IMR-90 (cell line): Measurements from ENCODE around the gene TNS2. TPM values are rescaled to one million over a fixed set of nuclear protein-coding genes. Genes with fewer than 3 reads are reported as not detected.

Experiments
- ATAC-seq: fragments of 200-7000 bp; cut with Tn5 transposase; 2 replicates; pipeline ENCODE4 v1.9.1; 2020; ENCODE audit warnings: low read depth, mild to moderate bottlenecking, moderate library complexity
- BruUV-seq: library from RNA; stranded (reverse); fragments of 400-500 nt; replicated peaks from 2 replicates; lab custom pipeline; 2021; lab: Mats Ljungman, UMichigan
- CTCF ChIA-PET: fragments of 300-600 bp; formaldehyde crosslinking; extraction: SDS; loops from one replicate; lab custom pipeline; 2021; ENCODE audit warnings: antibody characterized with exemption; lab: Yijun Ruan, JAX
- POLR2A ChIA-PET: fragments of 300-600 bp; sonication (Branson Sonifier 250); formaldehyde crosslinking; loops from one replicate; lab custom pipeline; 2022; ENCODE audit warnings: antibody characterized with exemption; ENCODE audit not compliant: unreplicated experiment; lab: Charles Lee
- DNase-seq: peaks from one replicate; pipeline ENCODE4 v3.0.0; 2013
- H2AFZ ChIP-seq: replicated peaks from 2 replicates; pipeline ENCODE3; 2013; ENCODE audit warnings: low read length, mild to moderate bottlenecking; ENCODE audit not compliant: poor library complexity
- H2AK5ac ChIP-seq: 2 replicates; pipeline ENCODE4 v1.6.1; 2013; ENCODE audit warnings: low read depth, low read length, inconsistent platforms
- H2AK9ac ChIP-seq: replicated peaks from 2 replicates; pipeline ENCODE3; 2013; ENCODE audit warnings: mild to moderate bottlenecking, low read depth, low read length, moderate library complexity; ENCODE audit not compliant: poor library complexity
- H2BK120ac ChIP-seq: 2 replicates; pipeline ENCODE4 v1.6.1; 2013; ENCODE audit warnings: low read depth, low read length, inconsistent platforms
- H2BK15ac ChIP-seq: 3 replicates; pipeline ENCODE4 v1.6.1; 2013; ENCODE audit warnings: low read depth, low read length, inconsistent platforms
- H2BK20ac ChIP-seq: 2 replicates; pipeline ENCODE4 v1.6.1; 2013; ENCODE audit warnings: low read depth, mild to moderate bottlenecking, inconsistent platforms, low read length, moderate library complexity
- H2BK5ac ChIP-seq: 2 replicates; pipeline ENCODE4 v1.6.1; 2013; ENCODE audit warnings: mild to moderate bottlenecking, low read depth, low read length, inconsistent platforms; ENCODE audit not compliant: poor library complexity, severe bottlenecking
- H3K14ac ChIP-seq: replicated peaks from 2 replicates; pipeline ENCODE4 v1.6.1; 2013; ENCODE audit warnings: low read depth, low read length, inconsistent platforms
- H3K18ac ChIP-seq: 2 replicates; pipeline ENCODE4 v1.6.1; 2013; ENCODE audit warnings: low read depth, low read length, control low read depth
- H3K23ac ChIP-seq: 2 replicates; pipeline ENCODE4 v1.6.1; 2013; ENCODE audit warnings: low read depth, low read length, inconsistent platforms
- H3K27ac ChIP-seq: 2 replicates; pipeline ENCODE4 v1.5.1; 2013; ENCODE audit warnings: mild to moderate bottlenecking, control low read depth, low read length; ENCODE audit not compliant: insufficient read depth
- H3K27me3 ChIP-seq: 2 replicates; pipeline ENCODE4 v1.6.1; 2013; ENCODE audit warnings: low read length; ENCODE audit not compliant: control insufficient read depth, insufficient read depth
- H3K36me3 ChIP-seq: 2 replicates; pipeline ENCODE4 v1.6.1; 2013; ENCODE audit warnings: low read length, mixed read lengths; ENCODE audit not compliant: control insufficient read depth, insufficient read depth
- H3K4ac ChIP-seq: 2 replicates; pipeline ENCODE4 v1.6.1; 2013; ENCODE audit warnings: low read depth, low read length, inconsistent platforms
- H3K4me1 ChIP-seq: 2 replicates; pipeline ENCODE4 v1.6.1; 2013; ENCODE audit warnings: low read length, mixed read lengths; ENCODE audit not compliant: control insufficient read depth, insufficient read depth
- H3K4me2 ChIP-seq: 2 replicates; pipeline ENCODE4 v1.6.1; 2013; ENCODE audit warnings: low read depth, mild to moderate bottlenecking, control low read depth, low read length, moderate library complexity
- H3K4me3 ChIP-seq: 2 replicates; pipeline ENCODE4 v1.5.1; 2013; ENCODE audit warnings: low read depth, mild to moderate bottlenecking, control low read depth, low read length, moderate library complexity; ENCODE audit not compliant: insufficient read depth
- H3K56ac ChIP-seq: 2 replicates; pipeline ENCODE4 v1.6.1; 2013; ENCODE audit warnings: low read length, inconsistent platforms; ENCODE audit not compliant: insufficient read depth; ENCODE audit errors: extremely low read depth
- H3K79me1 ChIP-seq, 2 experiments: 2 replicates each; pipeline ENCODE4 v1.6.1; 2013; ENCODE audit warnings: low read length in 2 of 2, inconsistent platforms in 1 of 2, low read depth in 1 of 2
- H3K9ac ChIP-seq: 2 replicates; pipeline ENCODE4 v1.6.1; 2013; ENCODE audit warnings: low read depth, low read length, control low read depth
- H3K9me1 ChIP-seq: 2 replicates; pipeline ENCODE4 v1.6.1; 2013; ENCODE audit warnings: low read length, inconsistent platforms; ENCODE audit not compliant: insufficient read depth
- H3K9me3 ChIP-seq: 2 replicates; pipeline ENCODE4 v1.6.1; 2013; ENCODE audit warnings: low read length; ENCODE audit not compliant: control insufficient read depth, insufficient read depth
- H4K20me1 ChIP-seq: 2 replicates; pipeline ENCODE4 v1.6.1; 2013; ENCODE audit warnings: low read length, inconsistent platforms; ENCODE audit not compliant: insufficient read depth
- H4K5ac ChIP-seq: 2 replicates; pipeline ENCODE4 v1.6.1; 2013; ENCODE audit warnings: mild to moderate bottlenecking, low read depth, low read length, control low read depth
- H4K8ac ChIP-seq, 2 experiments: 2 replicates each; pipeline ENCODE4 v1.6.1; 2013; ENCODE audit warnings: low read depth in 2 of 2, low read length in 2 of 2, control low read depth in 1 of 2, inconsistent platforms in 1 of 2
- H4K91ac ChIP-seq: 2 replicates; pipeline ENCODE4 v1.6.1; 2013; ENCODE audit warnings: low read depth, low read length, inconsistent platforms; ENCODE audit not compliant: insufficient read depth
- MAZ ChIP-seq: IDR thresholded peaks from 2 replicates; pipeline ENCODE4 v1.6.1; 2012; ENCODE audit warnings: low read depth, mild to moderate bottlenecking, low read length, improper control_type of control experiment, moderate library complexity, borderline replicate concordance
- USF2 ChIP-seq: fragments of 150-350 bp; IDR thresholded peaks from 2 replicates; pipeline ENCODE4 v1.6.1; 2017; ENCODE audit warnings: mild to moderate bottlenecking, antibody characterized with exemption, low read length, low read depth
- WGBS, 2 experiments: methylation state at CpG; one replicate each; pipeline versions ENCODE4 v1.1.5 to v1.1.7; 2013; ENCODE audit warnings: missing lambda C conversion rate in 2 of 2; ENCODE audit not compliant: insufficient read length in 1 of 2; ENCODE audit errors: extremely low coverage in 2 of 2; 5-methylcytosine and 5-hydroxymethylcytosine counted together
- dilution Hi-C: fragments of 300-500 bp; cut with HindIII; formaldehyde crosslinking; loops from one replicate; pipeline ENCODE4 v1.14.3; 2018; ENCODE audit warnings: low sequenced_read_pairs; ENCODE audit not compliant: unreplicated experiment
- in situ Hi-C: fragments of 300-500 bp; cut with MboI; formaldehyde crosslinking; loops from 3 replicates; pipeline ENCODE4 v1.14.3; 2019; ENCODE audit warnings: low sequenced_read_pairs, inconsistent platforms, mixed read lengths
- intact Hi-C: fragments of 100-400 bp; cut with micrococcal nuclease; formaldehyde crosslinking; loops from 2 replicates; pipeline ENCODE4 v1.10.0; 2022
- polyA plus RNA-seq, 3 experiments: library from polyadenylated mRNA; depleted of rRNA; stranded (reverse); fragments of >200 nt; gene quantifications; 2 replicates each; pipeline ENCODE4 v1.2.3, GENCODE V29; 2012; ENCODE audit warnings: low replicate concordance in 1 of 3
- total RNA-seq: library from RNA; depleted of rRNA; stranded (reverse); fragments of >200 nt; gene quantifications from 2 replicates; pipeline ENCODE4 v1.2.3, GENCODE V29; 2012

Gene TNS2
- total and polyA plus RNA-seq, 2 of the 4 experiments (the other 2 are of a cell fraction), result 10.4 to 67.2 TPM

GRCh38 chr12:53042607-53043454 is 7.0 kb upstream of the TNS2 start:
- Histone ChIP-seq H3K9me1 (peaks cover 16% of the 10 kb centered on the region), H3K23ac (no peak overlapping the region; the same call in 1 of the 2 replicates), H3K14ac (no peak overlapping the region), H2BK5ac (no peak overlapping the region), H4K8ac (no peak overlapping the region), H3K9me3 (no peaks in the 10 kb centered on the region), H4K20me1 (peaks cover 5% of the 10 kb centered on the region), H3K56ac (no peak overlapping the region), H2BK120ac (no peak overlapping the region), H3K4me3 (no peak overlapping the region), H3K36me3 (peaks cover 24% of the 10 kb centered on the region), H4K5ac (no peak overlapping the region), H2AK9ac (no peak overlapping the region), H3K4me1 (peaks cover 7% of the 10 kb centered on the region), H4K91ac (no peak overlapping the region), H3K79me1 (peaks cover 10 to 51% of the 10 kb centered on the region in 2 experiments), H3K9ac (no peak overlapping the region), H3K18ac (no peak overlapping the region), H3K4ac (no peak overlapping the region), H2AK5ac (no peak overlapping the region), H3K4me2 (no peak overlapping the region), H2BK20ac (no peak overlapping the region), H3K27ac (no peak overlapping the region), H3K27me3 (no peaks in the 10 kb centered on the region), H2AFZ (no peak overlapping the region), H2BK15ac (no peak overlapping the region)
- WGBS, 2 experiments, result 100% methylated on average over 1 of the region's 7 CpGs; no CpG with 5 or more reads in 1 of the 2 experiments
- ChIA-PET CTCF (no interaction called here), POLR2A (no interaction called here)
- DNase-seq, result no peak
- intact Hi-C loops, result no loop called here
- in situ Hi-C loops, result no loop called here
- BruUV-seq, result no TSS peak
- ATAC-seq, result no peak
- dilution Hi-C loops, result no loop called here
- TF ChIP-seq MAZ, result no peak
- no peak for TF ChIP-seq USF2
